Cerebellar nuclear complex (tissue), 1 donor: ENCODE data around the gene STING1.
"Not testable (repeated sequence)": the region's sequence is repeated elsewhere in the genome, so short reads cannot be mapped to it uniquely, and the experiment has no call there.

Experiments
- DNase-seq, 2 experiments: peaks; one replicate each; lab custom pipeline; 2025; lab: John Stamatoyannopoulos, UW

Gene STING1

GRCh38 chr5:139482050-139482889 lies at the start of gene STING1:
TSS of gene STING1 (minus strand) at chr5:139482758. CDS start at chr5:139481704, 1,054 bp downstream.
- DNase-seq = no peak

- DNase-seq = no peak
Measured at GRCh38 chr5:139531772-139532169, 49.2 kb upstream of the STING1 start.

GRCh38 chr5:139530079-139530478 lies 47.5 kb upstream of the STING1 start:
- DNase-seq = not testable (repeated sequence)

- not testable (repeated sequence) for DNase-seq
Measured at GRCh38 chr5:139528695-139529094, 46.1 kb upstream of the STING1 start.

- not testable (repeated sequence) for DNase-seq
Measured at GRCh38 chr5:139527896-139528467, 45.4 kb upstream of the STING1 start.

- DNase-seq = not testable (repeated sequence)
Measured at GRCh38 chr5:139527090-139527470, 44.5 kb upstream of the STING1 start.

- not testable (repeated sequence) for DNase-seq
Measured at GRCh38 chr5:139526309-139527089, 43.9 kb upstream of the STING1 start.

- not testable (repeated sequence) for DNase-seq
Measured at GRCh38 chr5:139525586-139526308, 43.2 kb upstream of the STING1 start.

GRCh38 chr5:139524940-139525585 lies 42.5 kb upstream of the STING1 start:
- no peak for DNase-seq

GRCh38 chr5:139524446-139524845 lies 41.9 kb upstream of the STING1 start:
- DNase-seq = no peak

- DNase-seq = no peak
Measured at GRCh38 chr5:139523635-139524445, 41.3 kb upstream of the STING1 start.

GRCh38 chr5:139517683-139518564 lies 35.4 kb upstream of the STING1 start:
- peak in 1 of 2 experiments; percentile 36 for DNase-seq

- DNase-seq = no peak
Measured at GRCh38 chr5:139514486-139514856, 31.9 kb upstream of the STING1 start.

- DNase-seq = no peak
Measured at GRCh38 chr5:139513852-139514485, 31.4 kb upstream of the STING1 start.

- peak; percentile 13 to 63 for DNase-seq
Measured at GRCh38 chr5:139513434-139513833, 30.9 kb upstream of the STING1 start.

GRCh38 chr5:139512786-139513390 lies 30.3 kb upstream of the STING1 start:
- DNase-seq = no peak

- DNase-seq = not testable (repeated sequence)
Measured at GRCh38 chr5:139504722-139505121, 22.2 kb upstream of the STING1 start.

- DNase-seq = not testable (repeated sequence)
Measured at GRCh38 chr5:139503879-139504278, 21.3 kb upstream of the STING1 start.
